Stimulated activated CD4-positive, alpha-beta T cell treated with anti-CD3 and anti-CD28 coated beads, TNF-alpha, amount 100 ng/mL, for 48 hours (primary cell): ENCODE data around the gene MAGEA2.
"Not testable (repeated sequence)": the region's sequence is repeated elsewhere in the genome, so short reads cannot be mapped to it uniquely, and the experiment has no call there.

ENCODE experiments used
- DNase-seq, 3 donors: peaks; one replicate each; pipeline ENCODE4 v3.0.0-alpha.2; 2020; ENCODE audit warnings: low read depth in 3 of 3

Gene MAGEA2

DNA sequence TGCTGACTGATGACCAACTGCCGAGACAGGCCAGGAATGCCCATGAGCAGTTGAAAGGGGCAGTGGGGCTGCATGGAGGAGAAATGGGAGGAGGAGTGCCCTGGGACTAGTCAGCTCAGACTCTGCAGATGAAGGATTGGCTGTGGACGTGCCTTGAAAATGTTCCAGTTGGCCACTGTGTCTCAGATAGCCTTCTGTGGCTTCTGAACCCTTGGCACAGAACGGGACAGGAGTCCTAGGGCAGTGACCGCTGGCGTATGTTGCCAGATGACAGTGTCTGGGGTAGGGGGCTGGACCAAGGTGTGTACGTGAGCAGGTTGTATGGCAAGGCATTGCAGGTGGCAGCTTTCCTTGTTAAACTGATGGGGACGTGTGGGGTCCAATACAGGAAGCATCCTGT lies 47.1 kb downstream of the MAGEA2 start:
- not testable (repeated sequence) for DNase-seq

DNA sequence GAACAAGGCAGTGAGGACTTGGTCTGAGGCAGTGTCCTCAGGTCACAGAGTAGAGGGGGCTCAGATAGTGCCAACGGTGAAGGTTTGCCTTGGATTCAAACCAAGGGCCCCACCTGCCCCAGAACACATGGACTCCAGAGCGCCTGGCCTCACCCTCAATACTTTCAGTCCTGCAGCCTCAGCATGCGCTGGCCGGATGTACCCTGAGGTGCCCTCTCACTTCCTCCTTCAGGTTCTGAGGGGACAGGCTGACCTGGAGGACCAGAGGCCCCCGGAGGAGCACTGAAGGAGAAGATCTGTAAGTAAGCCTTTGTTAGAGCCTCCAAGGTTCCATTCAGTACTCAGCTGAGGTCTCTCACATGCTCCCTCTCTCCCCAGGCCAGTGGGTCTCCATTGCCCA lies 53.3 kb downstream of the MAGEA2 start:
- not testable (repeated sequence) for DNase-seq
